GM12892 (cell line): ENCODE measurements around the gene INSYN2A.

Source experiments
- POLR2A ChIP-seq: IDR thresholded peaks from 2 replicates; pipeline ENCODE4 v1.6.1; 2011; ENCODE audit warnings: low read depth, low read length, control low read depth
- POLR2AphosphoS5 ChIP-seq: IDR thresholded peaks from 2 replicates; pipeline ENCODE4 v1.6.1; 2011; ENCODE audit warnings: low read depth, low read length, control low read depth
- TAF1 ChIP-seq: IDR thresholded peaks from 2 replicates; pipeline ENCODE4 v1.6.1; 2011; ENCODE audit warnings: low read depth, mild to moderate bottlenecking, control low read depth, low read length, borderline replicate concordance

GRCh38 chr10:127159648-127160245 is 36.6 kb downstream of the INSYN2A start:
- TF ChIP-seq TAF1 (no peak), POLR2AphosphoS5 (no peak), POLR2A (no peak)
